Subcutaneous preadipocyte (primary cell): ENCODE results near the gene TFCP2. TPM values are rescaled to one million over a fixed set of nuclear protein-coding genes. Genes with fewer than 3 reads are reported as not detected.

Experiments used
- small RNA-seq: library from RNA; depleted of rRNA; stranded (forward); fragments of <200 nt; gene quantifications from one replicate; pipeline ENCODE3, GENCODE V24; 2012
- total RNA-seq: library from RNA; depleted of rRNA; stranded (reverse); fragments of >200 nt; gene quantifications from 2 replicates; pipeline ENCODE4 v1.2.3, GENCODE V29; 2012

TFCP2 gene, protein sequence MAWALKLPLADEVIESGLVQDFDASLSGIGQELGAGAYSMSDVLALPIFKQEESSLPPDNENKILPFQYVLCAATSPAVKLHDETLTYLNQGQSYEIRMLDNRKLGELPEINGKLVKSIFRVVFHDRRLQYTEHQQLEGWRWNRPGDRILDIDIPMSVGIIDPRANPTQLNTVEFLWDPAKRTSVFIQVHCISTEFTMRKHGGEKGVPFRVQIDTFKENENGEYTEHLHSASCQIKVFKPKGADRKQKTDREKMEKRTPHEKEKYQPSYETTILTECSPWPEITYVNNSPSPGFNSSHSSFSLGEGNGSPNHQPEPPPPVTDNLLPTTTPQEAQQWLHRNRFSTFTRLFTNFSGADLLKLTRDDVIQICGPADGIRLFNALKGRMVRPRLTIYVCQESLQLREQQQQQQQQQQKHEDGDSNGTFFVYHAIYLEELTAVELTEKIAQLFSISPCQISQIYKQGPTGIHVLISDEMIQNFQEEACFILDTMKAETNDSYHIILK
- 7.0 and 7.4 TPM in 2 replicates for total RNA-seq

GRCh38 chr12:51172515-51173431 is at the start of gene TFCP2:
TSS of gene TFCP2 (minus strand) at chr12:51173135. CDS start at chr12:51172422, 713 bp downstream.

GRCh38 chr12:51217968-51218606 is 45.2 kb upstream of the TFCP2 start, which contains the start of gene POU6F1:
TSS of gene POU6F1 (minus strand) at chr12:51218062. CDS start at chr12:51206836, 11,226 bp downstream.

DNA sequence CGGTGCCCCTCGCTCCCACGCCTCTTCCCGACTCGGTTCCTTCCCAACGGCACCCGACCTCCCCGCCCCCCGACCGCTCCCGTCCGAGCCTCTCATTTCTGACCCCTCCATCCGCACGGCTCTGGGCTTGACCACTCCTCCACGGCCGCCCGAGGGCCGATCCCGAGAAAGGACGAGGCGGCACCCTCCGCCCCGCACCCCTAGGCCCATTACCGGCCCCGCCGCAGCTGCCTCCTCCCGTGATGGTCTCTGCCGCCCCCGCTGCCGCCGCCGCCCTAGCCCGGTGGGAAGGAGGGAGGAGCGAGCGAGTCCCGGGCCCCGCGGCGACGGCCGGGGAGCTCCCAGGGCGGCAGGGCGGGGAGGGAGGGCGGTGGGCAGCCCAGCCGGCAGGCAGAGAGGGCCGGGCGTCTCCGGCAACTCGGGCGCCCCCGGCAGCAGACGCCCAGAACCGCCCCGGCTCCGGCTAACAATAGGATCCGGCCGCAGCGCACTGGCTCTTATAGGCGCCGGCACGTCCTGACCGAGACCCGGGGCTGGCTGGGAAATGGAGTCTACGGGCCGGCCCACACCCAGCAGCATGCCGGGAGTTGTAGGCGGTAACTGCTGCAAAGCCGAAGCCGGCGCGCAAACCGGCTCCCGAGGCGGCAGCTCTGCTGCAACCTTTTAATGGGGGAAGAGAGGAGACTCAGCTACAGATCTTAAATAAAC is 89.7 kb downstream of the TFCP2 start, which contains the start of gene CSRNP2:
Gene CSRNP2, minus strand, starts transcription at position 471 of the 708 bp plus-strand sequence. CDS start 7,035 bp downstream, outside the sequence.

DNA sequence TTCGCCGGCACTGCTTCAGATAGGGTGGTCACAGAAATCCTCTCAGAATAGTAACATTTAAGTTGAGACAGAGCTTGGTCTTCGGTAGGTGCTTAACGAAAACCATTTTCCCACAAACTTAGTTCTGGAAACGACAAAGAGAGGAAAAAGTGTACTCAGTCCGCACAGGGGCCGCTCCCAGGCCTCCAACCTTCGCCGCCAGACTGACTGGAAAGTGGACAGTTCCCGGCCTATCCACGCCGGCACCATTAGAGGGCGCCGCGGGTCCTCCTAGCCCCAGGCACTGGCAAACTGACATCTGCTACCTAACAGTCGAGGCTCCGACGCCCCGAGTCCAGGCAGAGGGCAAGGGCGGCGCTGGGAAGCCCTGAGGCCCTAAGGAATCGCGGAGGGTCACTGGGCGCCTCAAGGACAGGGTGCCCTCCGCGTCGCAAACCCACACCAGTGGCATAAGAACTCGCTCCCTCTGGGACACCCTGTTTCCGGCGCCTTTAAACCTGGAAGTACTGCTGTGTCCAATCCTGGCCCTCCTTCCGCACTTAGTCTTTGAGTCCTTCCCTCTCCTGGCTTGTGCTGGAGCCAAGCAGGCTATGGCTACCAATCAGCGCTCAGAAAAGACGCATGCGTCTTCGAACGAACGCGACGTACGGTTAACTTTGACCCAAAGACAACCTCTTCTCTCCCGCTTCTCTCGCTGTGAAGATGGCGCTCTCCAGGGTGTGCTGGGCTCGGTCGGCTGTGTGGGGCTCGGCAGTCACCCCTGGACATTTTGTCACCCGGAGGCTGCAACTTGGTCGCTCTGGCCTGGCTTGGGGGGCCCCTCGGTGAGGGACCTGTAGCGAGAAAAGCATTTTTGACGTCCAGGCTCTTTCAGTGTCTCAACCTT is 125.0 kb downstream of the TFCP2 start, which contains the start of gene LETMD1:
Gene LETMD1, plus strand, starts transcription at position 673 of the 886 bp plus-strand sequence. Its CDS starts 30 bp downstream, at position 703.

Small RNAs within 50 kb of the gene (small RNA-seq; reads per million reads assigned to genes)
- gene RF00019 (not detected), gene RNU6-199P (not detected)

Other genes starting within 250 kb of the TFCP2 start
- not detected in 2 replicates for gene HIGD1C, start 220.6 kb downstream of the TFCP2 start, total RNA-seq
- 43.4 and 44.4 TPM in 2 replicates for gene SLC11A2, start 146.8 kb downstream of the TFCP2 start, total RNA-seq
- 46.1 and 48.1 TPM in 2 replicates for gene LETMD1, start 124.8 kb downstream of the TFCP2 start, total RNA-seq
- 12.5 and 15.4 TPM in 2 replicates for gene CSRNP2, start 89.5 kb downstream of the TFCP2 start, total RNA-seq
- gene POU6F1, start 44.9 kb upstream of the TFCP2 start, total RNA-seq: 1.8 and 2.2 TPM in 2 replicates
- 139 and 142 TPM in 2 replicates for gene DAZAP2, start 65.7 kb upstream of the TFCP2 start, total RNA-seq
- gene SMAGP, start 97.3 kb upstream of the TFCP2 start, total RNA-seq: 14.3 and 24.4 TPM in 2 replicates
- not detected in 2 replicates for gene BIN2, start 151.0 kb upstream of the TFCP2 start, total RNA-seq
- gene CELA1, start 173.5 kb upstream of the TFCP2 start, total RNA-seq: not detected in 2 replicates
- 1.8 and 22.1 TPM in 2 replicates for gene GALNT6, start 218.3 kb upstream of the TFCP2 start, total RNA-seq